ENCODE results near the gene MPZL2.
"Not testable (repeated sequence)": the region's sequence is repeated elsewhere in the genome, so short reads cannot be mapped to it uniquely, and the experiment has no call there.

MPZL2 gene

DNA sequence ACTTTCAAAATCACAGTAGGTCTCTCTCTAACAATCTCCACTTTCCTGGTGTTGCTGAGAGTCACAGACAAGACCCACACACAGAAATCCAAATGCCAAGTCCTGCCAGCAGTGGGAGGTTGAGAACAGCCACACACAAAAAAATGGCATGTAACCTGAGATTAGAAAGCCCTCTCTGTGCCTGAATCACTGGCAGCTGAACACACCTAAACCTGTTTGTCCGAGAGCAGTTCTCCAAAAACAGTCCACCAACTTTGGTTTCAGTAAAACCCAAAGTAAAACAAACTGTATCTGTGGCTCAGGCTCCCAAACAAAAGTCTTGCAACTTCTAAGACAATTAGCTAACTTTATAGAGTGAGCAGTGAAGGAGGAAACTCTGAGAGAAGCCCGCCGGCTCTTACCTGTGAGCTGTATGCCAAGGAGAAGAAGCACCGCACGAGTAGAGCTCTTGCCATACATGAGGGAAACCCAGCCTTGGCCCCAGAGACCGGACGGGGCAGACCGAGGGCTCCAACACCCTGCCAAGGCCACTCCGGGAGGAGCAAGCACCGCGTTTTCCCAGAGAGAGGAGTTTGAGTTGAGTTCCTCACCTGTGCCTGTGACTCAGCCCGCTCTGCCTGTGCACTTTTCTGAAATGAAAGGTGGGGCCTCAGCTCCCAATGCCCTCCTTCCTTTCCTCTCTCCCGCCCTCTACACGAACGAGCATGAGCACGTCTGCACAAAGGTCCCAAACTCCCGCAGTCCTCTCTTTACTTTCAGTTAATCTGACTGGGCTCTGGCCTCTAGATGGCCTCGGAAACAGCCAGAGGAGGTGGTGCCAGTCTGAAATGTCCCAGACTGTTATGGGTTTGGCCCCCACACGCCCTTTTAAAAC lies at the start of gene MPZL2:
Gene MPZL2, minus strand, starts transcription at position 603 of the 874 bp plus-strand sequence. Its CDS starts 144 bp downstream, at position 459.
- H3K27ac ChIP-seq = no peak within 1 kb of the TSS
- TF ChIP-seq Cebpa-rat (IDR thresholded peaks at IDR 0.05) = no peak
- H3K4me1 ChIP-seq = peaks cover 12 to 22% (median 17%) of the 10 kb centered on the region in 10 experiments
- H3K9me3 ChIP-seq (replicated peaks in 1 of 11) = peaks cover 0 to 6% (median 3%) of the 10 kb centered on the region in 11 experiments; a peak in 10 of 22 replicates
- no peak within 1 kb of the TSS for H3K9ac ChIP-seq
- H3K36me3 ChIP-seq = no peaks in the 10 kb centered on the region
- H3K4me3 ChIP-seq = no peak within 1 kb of the TSS
- H3K4me2 ChIP-seq = peak within 1 kb of the TSS in 2 of 11 experiments; percentile 6 to 30; a peak in 3 of 22 replicates
- H4K20me1 ChIP-seq = no peaks in the 10 kb centered on the region
- H3K27me3 ChIP-seq = peaks cover 24 to 43% (median 38%) of the 10 kb centered on the region in 11 experiments

DNA sequence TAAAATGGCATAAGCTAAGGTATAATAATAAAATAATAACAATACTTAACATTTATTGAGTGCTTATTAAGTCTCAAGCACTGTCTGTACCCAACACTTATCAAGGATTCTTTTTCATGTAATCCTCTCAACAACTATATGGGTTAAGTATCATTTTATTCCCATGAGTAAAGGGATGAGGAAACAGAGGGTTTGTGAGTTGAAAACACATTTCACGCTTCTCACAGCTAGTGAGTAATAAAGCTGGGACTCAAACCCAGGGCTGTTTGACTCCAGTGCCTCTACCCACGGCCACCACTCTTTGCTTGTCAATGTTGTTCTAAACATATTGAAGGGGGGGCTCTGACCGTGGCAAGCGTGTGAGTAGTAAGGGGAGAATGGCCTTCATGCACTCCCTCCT lies 49.1 kb upstream of the MPZL2 start:
- Histone ChIP-seq H3K4me3 (no peak overlapping the region), H3K27ac (peak overlapping the region in 7 of 11 experiments; percentile 42 to 88 (median 71); a peak in 10 of 22 replicates), H4K20me1 (no peaks in the 10 kb centered on the region), H3K4me2 (peak overlapping the region in 9 of 11 experiments; percentile 68 to 95 (median 86); a peak in 18 of 22 replicates), H3K27me3 (no peaks in the 10 kb centered on the region), H3K36me3 (no peaks in the 10 kb centered on the region), H3K9ac (peak overlapping the region in 4 of 11 experiments; percentile 8 to 48 (median 16); a peak in 3 of 22 replicates), H3K9me3 (replicated peaks in 1 of 11) (0 out of 22 replicates have a peak, but pooled peaks cover 0 to 3% (median 0%) of the 10 kb centered on the region in 11 experiments), H3K4me1 (peaks cover 51 to 63% (median 61%) of the 10 kb centered on the region in 10 experiments)
- TF ChIP-seq Cebpa-rat (IDR thresholded peaks at IDR 0.05) = no peak

- Histone ChIP-seq H3K9me3 (replicated peaks in 1 of 11) (0 out of 22 replicates have a peak, but pooled peaks cover 0 to 3% (median 0%) of the 10 kb centered on the region in 11 experiments), H3K36me3 (no peaks in the 10 kb centered on the region), H3K4me3 (no peak overlapping the region), H3K9ac (no peak overlapping the region), H4K20me1 (no peaks in the 10 kb centered on the region), H3K4me2 (peak overlapping the region in 9 of 11 experiments; percentile 68 to 95 (median 86); a peak in 12 of 22 replicates), H3K4me1 (peaks cover 47 to 58% (median 54%) of the 10 kb centered on the region in 10 experiments), H3K27ac (no peak overlapping the region), H3K27me3 (no peaks in the 10 kb centered on the region)
- TF ChIP-seq Cebpa-rat (IDR thresholded peaks at IDR 0.05) = no peak
Observed at GRCh38 chr11:118312328-118312727, 48.2 kb upstream of the MPZL2 start.

DNA sequence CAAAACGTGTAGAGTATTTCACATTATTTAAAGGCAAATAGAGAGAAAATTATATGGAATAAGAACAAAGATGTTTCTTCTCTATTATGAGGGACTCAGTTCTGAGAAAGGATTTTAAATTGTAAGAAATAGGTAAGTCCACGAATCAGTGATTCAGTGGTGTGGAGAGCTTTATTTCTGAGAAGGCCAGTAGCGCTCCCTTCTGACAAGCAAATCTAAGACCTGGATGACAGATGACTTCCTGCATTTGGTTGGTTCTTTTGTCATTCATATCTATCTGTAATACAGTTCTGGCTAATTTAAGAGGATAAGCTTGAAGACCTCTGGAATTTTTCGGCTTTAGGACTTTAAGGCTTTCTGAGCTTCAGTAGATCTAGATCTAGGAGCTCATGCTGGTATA lies 47.4 kb upstream of the MPZL2 start:
- H3K4me3 ChIP-seq = no peak overlapping the region
- no peaks in the 10 kb centered on the region for H4K20me1 ChIP-seq
- H3K27me3 ChIP-seq = no peaks in the 10 kb centered on the region
- no peak overlapping the region for H3K27ac ChIP-seq
- peaks cover 43 to 58% (median 49%) of the 10 kb centered on the region in 10 experiments for H3K4me1 ChIP-seq
- H3K4me2 ChIP-seq = peak overlapping the region in 1 of 11 experiments; percentile 95; a peak in 1 of 22 replicates
- no peak overlapping the region for H3K9ac ChIP-seq
- no peak for TF ChIP-seq Cebpa-rat (IDR thresholded peaks at IDR 0.05)
- H3K36me3 ChIP-seq = no peaks in the 10 kb centered on the region
- 0 out of 22 replicates have a peak, but pooled peaks cover 0 to 3% (median 0%) of the 10 kb centered on the region in 11 experiments for H3K9me3 ChIP-seq (replicated peaks in 1 of 11)

DNA sequence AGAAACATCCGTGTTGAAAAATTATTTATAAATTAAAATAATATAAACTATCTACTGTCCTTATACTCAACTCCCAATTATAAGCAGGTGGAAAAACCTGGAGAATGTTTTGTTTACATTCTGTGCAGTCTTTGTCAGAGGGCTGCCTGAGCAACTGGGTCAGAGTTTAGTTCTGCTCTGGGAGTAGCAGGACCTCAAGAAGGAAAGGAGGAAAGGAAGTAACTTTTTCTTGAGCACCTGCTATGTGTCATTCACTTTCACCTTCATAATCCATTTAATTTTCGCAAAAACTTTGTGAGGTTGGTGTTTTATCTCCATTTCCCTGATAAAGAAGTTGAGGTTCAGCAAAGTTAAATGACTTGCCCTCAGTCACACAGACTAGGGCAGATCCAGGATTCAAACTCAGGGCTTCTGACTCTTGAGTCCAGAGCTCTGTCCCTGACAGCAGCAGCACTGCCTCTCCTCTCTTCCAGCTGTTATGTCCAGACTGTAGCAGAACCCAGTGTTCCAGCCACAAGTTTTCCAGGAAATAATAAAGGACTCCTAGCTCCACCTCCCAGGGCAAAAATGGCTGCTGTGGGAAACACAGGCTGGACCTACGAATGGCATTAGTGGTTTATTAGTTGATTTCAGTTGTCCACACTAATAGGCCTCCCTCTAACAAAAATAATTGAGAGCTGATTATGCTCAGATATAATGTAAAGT lies 46.8 kb upstream of the MPZL2 start:
- Histone ChIP-seq H3K4me2 (no peak overlapping the region), H3K9me3 (replicated peaks in 1 of 11) (0 out of 22 replicates have a peak, but pooled peaks cover 0 to 3% (median 0%) of the 10 kb centered on the region in 11 experiments), H3K4me3 (no peak overlapping the region), H3K4me1 (peaks cover 37 to 58% (median 45%) of the 10 kb centered on the region in 10 experiments), H3K27ac (no peak overlapping the region), H3K36me3 (no peaks in the 10 kb centered on the region), H3K27me3 (no peaks in the 10 kb centered on the region), H4K20me1 (no peaks in the 10 kb centered on the region), H3K9ac (no peak overlapping the region)
- TF ChIP-seq Cebpa-rat (IDR thresholded peaks at IDR 0.05) = no peak

DNA sequence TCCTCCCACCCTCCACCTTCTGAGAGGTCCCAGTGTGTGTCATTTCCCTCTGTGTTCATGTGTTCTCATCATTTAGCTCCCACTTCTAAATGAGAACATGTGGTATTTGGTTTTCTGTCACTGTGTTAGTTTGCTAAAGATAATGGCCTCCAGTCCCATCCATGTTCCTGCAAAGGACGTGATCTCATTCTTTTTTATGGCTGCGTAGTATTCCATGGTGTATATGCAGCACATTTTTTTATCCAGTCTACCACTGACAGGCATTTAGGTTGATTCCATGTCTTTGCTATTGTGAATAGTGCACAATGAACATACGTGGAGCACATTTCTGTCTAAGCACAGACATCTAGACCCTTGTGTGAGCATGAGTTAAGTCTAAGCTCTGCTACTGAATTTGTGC lies 46.2 kb upstream of the MPZL2 start:
- H3K4me1 ChIP-seq = peaks cover 31 to 55% (median 41%) of the 10 kb centered on the region in 10 experiments
- H3K4me3 ChIP-seq = no peak overlapping the region
- H3K4me2 ChIP-seq = no peak overlapping the region
- 0 out of 22 replicates have a peak, but pooled peaks cover 0 to 3% (median 0%) of the 10 kb centered on the region in 11 experiments for H3K9me3 ChIP-seq (replicated peaks in 1 of 11)
- H3K36me3 ChIP-seq = no peaks in the 10 kb centered on the region
- H3K27ac ChIP-seq = no peak overlapping the region
- no peaks in the 10 kb centered on the region for H3K27me3 ChIP-seq
- no peak for TF ChIP-seq Cebpa-rat (IDR thresholded peaks at IDR 0.05)
- no peak overlapping the region for H3K9ac ChIP-seq
- no peaks in the 10 kb centered on the region for H4K20me1 ChIP-seq

- not testable (repeated sequence) for H3K9ac ChIP-seq; H3K4me3 ChIP-seq; H3K9me3 ChIP-seq (replicated peaks in 1 of 11); H3K4me2 ChIP-seq; H3K36me3 ChIP-seq; H3K27me3 ChIP-seq; H3K27ac ChIP-seq; H4K20me1 ChIP-seq
- peaks cover 25 to 43% (median 37%) of the 10 kb centered on the region in 10 experiments for H3K4me1 ChIP-seq
Observed at GRCh38 chr11:118308995-118309528, 45.0 kb upstream of the MPZL2 start.

GRCh38 chr11:118306556-118306955 lies 42.5 kb upstream of the MPZL2 start:
- Histone ChIP-seq H3K4me3 (no peak overlapping the region), H3K27me3 (no peaks in the 10 kb centered on the region), H3K4me1 (peaks cover 8 to 22% (median 16%) of the 10 kb centered on the region in 10 experiments), H3K9ac (no peak overlapping the region), H3K36me3 (no peaks in the 10 kb centered on the region), H3K4me2 (peak overlapping the region in 6 of 11 experiments; percentile 2 to 64 (median 42); a peak in 8 of 22 replicates), H4K20me1 (no peaks in the 10 kb centered on the region), H3K27ac (no peak overlapping the region), H3K9me3 (replicated peaks in 1 of 11) (0 out of 22 replicates have a peak, but pooled peaks cover 0 to 3% (median 0%) of the 10 kb centered on the region in 11 experiments)
- no peak for TF ChIP-seq Cebpa-rat (IDR thresholded peaks at IDR 0.05)

Measured in BLaER1 treated with 17β-estradiol and CSF1 and Interleukin-3, amounts not matched to agents 10 nM and 100 nM (cell line).